Measurements from ENCODE around the gene IRF7.

The IRF7 gene

GRCh38 chr11:563066-563811 lies 52.5 kb downstream of the IRF7 start:
- no peak for DNase-seq

All from fibroblast of skin of scalp (primary cell).